HG03139 (cell line): ENCODE measurements around the gene LRRC63.
"Not testable (repeated sequence)": the region's sequence is repeated elsewhere in the genome, so short reads cannot be mapped to it uniquely, and the experiment has no call there.

Source experiments
- ATAC-seq: cut with Tn5 transposase; IDR thresholded peaks from one replicate; pipeline ENCODE4 v1.9.1; 2021; ENCODE audit not compliant: unreplicated experiment

Gene LRRC63

DNA sequence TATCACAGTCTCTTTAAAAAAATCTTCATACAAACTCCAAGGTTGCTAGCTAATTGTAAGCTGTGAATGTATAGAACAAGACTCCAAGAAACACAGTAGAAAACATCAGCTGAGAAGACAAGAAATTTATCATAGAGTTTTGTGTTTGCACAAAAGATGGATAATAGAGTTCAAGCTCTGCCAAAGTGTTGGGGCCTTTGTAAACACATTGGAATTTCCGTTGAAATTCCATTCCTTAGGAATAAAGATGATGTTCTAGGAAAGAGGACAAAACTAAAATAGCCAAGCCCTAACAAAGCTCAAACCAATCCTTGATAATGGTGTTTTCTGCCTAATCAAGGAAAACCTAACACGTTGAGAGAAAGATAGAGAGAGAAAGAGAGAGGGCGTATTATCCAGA is 20.6 kb downstream of the LRRC63 start:
- ATAC-seq = no peak

DNA sequence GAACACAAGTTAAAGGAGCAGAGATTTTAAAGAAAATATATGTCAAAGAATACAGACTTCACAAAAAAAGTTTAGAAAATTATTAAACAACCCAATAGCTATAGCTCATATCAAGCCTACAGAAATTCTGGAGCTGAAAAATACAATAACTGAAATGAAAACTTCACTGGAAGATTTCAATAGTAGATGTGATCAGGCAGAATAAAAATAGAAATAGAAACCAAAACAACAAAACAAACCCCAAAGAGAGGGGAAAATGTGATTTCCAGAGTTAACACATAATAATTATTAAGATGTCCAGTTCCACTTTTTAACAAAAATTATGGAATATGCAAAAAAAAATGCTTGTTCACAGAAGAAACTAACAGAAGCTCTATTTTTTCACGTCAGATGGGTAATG is 23.6 kb downstream of the LRRC63 start:
- ATAC-seq = no peak

DNA sequence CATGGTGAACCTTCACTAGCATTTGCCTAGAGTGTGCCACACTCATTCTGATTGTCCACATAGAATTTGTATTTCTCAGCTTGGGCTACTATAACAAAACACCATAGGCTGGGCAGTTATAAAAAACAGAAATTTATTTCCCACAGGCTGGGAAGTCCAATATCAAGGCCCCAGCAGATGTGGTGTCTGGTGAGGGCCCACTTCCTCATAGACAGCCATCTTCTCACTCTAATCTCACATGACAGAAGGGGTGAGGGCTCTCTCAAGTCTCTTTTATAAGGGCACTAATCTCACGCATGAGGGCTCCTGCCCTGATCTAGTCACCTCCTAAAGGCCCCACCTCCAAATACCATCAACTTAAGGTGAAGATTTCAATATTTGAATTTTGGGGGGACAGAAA is 53.6 kb downstream of the LRRC63 start:
- no peak for ATAC-seq

DNA sequence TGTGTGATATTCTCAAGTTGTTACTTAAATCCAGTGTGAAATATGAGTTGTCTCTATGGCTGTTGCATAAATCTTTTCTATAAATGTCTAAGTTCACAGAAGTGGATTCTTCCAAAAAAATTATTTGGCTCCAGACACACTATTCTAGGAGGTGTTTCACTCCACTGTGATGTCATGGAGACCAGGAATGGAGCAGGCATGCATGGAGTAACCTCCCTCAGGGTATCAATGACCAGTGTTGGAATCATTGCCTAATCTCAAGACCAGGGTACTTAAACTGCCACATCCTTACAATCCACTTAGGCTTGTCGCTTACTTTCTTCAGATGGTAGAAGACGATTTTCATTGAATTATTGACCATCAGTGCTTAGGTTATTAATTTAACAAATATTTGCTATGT is 55.4 kb downstream of the LRRC63 start:
- no peak for ATAC-seq

DNA sequence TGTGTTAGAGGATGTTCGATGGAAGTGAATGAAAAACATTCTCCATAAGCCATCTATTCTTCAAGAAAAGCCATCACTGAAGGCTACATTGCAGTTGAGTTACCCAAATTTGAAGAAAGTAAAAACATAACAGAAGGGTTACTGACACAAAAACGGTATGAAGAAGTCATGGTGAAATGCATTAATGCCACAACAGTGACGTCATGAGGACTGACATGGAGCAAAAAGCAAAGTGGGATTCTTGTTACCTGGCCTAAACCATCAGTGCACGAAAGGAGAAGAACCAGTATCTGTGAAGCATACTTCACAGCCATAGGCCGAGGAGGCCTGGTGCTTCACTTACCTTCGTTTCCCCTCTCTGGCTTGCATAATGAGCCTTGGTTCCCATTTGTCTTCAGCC is 58.7 kb downstream of the LRRC63 start:
- ATAC-seq = no peak

DNA sequence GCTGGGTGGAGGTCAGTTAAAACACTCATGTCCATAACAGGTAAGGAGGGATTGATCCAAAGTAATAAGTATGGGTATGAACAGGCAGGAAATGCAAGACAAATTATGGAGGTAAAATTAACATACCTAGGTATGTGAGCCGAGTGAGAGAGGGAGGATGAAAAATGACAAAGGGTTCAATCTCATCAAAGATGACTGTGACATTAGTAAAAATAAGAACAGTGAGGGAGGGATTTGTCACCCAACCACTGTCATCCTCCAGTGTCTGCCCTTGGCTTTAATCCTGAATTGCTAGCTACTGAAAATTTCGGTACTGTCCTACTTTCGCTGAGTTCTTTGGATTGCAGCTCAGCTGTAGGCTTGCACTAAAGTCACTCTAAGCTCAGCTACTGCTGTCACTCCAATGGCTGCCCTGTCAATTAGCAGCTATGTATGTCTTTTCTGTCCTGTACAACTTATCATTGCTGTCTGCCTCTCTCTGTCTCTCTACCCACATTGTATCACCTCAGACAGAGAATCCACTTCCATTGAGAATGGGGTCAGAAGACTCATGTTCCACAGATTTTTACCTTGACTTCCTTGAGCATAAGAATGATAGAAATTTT is 62.5 kb downstream of the LRRC63 start:
- no peak for ATAC-seq

DNA sequence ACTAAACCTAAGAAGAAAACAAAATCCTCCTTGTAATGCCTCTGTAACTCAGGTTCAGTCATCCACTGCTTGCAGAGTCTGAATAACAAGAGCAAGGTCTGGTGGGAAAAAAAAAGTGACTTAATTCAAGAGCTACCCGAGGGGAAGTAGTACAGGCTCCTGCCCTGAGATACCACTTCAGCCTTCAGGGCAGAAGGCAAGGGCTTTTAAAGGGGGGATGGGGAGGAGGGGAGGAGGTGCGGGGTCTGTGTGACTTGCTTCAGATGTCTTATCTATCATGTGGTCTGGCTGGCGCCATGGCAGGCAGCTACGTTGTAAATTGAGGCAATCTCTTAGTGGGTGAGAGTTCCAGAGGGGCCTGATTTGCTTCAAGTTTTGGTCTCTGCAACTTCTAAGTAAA is 66.7 kb downstream of the LRRC63 start:
- ATAC-seq = no peak

DNA sequence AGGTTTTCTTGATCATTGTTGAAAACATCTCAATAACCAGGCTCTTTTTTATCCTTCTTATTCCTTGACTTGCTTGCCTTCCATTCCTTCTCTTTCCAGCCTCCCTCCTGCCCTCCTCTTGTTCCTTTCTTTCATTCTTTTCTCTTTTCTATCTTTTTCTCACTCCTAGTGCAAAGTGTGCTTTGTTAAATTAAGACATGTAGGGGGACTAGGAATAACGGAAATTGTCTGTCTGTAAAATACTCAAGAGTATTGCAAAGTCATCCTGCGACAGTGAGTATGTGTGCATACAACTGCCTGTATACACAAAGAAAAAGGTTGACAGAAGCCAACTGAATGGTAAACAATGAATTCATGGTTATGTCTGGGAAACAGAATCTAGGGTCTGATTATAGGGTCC is 70.1 kb downstream of the LRRC63 start:
- no peak for ATAC-seq

DNA sequence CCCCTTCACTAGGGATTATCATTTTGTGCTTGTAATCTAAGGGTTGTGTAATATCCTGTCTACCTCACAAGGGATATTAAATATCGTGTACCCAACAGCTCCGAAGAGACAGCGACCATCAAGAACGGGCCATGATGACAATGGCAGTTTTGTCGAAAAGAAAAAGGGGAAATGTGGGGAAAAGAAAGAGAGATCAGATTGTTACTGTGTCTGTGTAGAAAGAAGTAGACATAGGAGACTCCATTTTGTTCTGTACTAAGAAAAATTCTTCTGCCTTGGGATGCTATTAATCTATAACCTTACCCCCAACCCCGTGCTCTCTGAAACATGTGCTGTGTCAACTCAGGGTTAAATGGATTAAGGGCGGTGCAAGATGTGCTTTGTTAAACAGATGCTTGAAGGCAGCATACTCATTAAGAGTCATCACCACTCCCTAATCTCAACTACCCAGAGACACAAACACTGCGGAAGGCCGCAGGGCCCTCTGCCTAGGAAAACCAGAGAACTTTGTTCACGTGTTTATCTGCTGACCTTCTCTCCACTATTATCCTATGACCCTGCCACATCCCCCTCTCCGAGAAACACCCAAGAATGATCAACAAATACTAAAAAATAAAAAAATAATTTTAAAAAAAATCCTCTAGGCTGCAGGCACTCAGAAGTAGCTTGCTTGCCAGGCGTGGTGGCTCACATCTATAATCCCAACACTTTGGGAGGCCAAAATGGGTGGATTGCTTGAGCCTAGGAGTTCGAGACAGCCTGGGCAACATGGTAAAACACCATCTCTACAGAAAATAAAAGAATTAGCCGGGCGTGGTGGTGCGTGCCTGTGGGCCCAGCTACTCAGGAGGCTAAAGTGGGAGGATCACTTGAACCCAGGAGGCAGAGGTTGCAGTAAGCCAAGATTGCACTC is 72.4 kb downstream of the LRRC63 start:
- ATAC-seq = not testable (repeated sequence)

DNA sequence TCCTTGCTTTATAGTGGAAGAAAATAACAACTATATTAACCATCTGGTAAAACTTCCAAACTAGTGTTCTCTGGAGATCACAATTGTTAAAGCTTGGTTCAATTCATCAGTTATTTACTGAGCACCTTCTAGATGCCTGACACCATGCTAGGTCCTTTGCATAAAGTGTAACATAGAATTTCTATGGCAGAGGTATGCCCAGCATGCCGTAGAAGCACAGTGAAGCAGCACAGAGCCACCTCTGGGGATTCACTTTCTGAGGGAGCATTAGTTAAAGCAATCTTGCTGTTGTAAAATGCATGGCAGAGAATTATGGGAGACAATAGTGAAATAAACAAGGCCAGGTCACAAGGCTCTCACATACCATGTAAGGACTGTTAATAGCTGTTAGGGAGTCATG is 75.2 kb downstream of the LRRC63 start:
- ATAC-seq = no peak

DNA sequence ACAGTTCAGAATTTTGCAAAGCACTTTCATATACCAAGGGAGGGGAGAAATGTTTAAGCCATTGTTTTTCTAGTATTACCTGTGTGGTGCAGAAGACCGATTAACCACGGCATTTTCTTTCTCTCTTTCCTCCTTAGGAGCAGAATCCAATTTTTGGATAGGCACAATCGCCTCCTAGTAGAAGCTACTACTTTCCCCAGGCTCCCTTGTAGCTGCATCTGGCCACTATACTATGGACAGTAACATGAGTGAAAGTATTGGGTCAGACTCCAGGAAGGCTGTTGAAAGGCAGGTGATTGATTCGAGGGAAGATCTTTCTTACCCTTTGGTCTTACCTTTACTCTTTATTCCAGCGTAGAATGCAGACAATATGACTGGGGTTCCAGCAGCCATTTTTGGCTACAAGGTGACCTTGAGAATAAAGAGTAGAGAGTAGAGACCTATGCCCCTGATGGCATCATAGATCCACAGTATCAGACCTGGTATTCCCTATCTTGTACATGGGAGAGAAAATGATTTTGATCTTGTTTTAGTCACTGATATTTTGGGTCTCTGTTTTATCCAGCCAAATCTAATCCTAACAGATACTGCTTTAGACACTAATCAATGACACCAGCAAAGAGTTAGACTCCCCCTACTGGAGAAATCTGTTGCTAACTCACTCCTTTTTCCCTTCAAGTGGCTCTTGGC is 77.0 kb downstream of the LRRC63 start:
- no peak for ATAC-seq

DNA sequence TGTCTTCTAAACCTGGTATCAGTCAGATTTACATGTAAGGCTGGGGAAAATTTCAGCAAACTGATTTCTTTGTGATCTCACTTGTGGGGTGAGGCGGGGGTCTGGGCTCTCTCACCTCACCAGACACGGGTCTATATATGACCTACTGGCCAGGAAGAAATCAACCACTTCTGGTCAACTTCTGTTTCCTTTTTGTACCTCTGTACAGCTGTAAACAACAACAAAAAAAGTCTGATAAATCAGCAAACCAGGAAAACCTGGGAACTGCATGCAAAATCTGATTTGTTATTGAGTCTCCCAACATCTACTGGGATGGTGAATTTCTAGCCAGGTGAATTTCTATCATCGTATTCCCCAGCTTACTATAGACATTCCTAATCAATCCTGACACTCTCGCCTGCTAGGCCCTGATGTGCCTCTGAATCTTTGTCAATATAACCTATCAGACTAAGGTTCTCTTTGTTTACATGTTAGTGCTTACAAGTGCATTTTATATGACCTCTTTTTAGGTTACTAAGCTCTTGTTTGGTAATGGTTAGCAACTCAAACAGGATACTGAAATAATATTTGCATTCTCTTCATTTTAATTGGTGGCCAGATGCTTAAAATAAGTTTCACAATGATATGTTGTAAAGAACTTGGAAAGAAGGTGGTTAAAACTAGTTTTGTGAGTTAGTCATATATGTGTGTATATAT is 77.7 kb downstream of the LRRC63 start:
- ATAC-seq = no peak

DNA sequence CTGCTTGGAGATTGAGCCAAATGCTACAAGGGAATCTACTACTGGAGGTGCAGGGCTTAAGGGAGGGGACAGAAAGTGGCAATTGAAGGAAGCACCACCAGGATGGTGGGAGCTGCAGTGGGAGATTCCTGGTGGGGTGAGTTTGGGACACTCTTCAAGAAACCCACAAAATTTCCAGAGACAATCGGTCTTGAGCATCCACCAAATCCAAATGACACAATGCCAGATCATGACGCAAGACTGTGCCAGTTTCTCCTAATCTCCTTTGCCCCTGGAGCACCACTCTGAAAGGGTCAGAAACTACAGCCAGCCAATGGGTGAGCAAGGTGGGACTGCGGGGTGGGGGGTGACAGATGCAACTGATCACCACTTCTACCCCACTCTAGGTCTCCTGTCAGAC is 78.7 kb downstream of the LRRC63 start:
- no peak for ATAC-seq

DNA sequence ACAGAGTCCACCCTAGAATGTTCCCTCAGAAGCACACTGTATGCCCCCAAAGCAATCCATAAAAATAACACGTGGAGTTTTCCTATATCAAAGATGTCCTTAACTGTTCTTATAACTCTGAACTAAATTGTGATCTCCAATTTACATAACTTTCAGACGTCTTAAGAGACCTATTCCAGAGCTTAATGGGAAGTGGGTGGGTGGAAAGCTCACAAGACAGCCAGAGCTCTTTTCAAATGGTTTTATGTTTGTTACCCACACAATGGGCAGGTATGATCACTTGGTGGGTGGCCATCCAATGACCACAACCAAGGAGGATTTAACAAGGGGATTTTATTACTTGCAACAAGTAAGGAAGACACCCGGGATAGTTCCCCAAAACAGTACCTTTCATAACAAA is 81.7 kb downstream of the LRRC63 start:
- no peak for ATAC-seq

DNA sequence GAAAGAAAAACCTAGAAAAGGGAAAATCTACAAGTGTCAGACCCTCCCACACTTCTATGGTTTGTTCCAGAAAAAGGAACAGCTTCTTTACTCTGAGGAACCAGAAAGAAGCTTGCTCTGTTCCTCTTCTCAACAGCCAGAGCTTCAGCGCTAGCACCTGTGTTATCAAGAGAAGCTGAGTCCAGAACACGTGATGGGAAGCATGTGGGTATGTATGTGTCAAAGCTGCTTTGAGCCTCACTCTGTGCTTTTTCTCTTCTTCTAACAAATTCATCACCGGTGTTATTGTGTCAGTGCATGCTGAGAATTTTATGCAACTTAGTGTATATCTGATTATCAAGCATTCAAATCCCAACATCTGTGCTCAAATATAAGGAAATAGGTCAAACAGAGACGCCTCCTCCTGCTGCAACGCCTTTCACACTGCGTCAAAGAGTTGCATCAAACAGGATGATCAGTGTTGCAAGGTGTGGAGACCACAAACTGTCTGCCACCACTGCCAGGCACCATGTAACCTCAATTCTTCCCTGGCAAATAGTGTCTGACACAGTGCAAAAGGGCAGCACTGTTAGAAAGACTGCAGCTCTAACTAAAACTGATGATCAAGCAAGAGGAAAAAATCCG is 83.9 kb downstream of the LRRC63 start:
- ATAC-seq = peak; percentile 71

DNA sequence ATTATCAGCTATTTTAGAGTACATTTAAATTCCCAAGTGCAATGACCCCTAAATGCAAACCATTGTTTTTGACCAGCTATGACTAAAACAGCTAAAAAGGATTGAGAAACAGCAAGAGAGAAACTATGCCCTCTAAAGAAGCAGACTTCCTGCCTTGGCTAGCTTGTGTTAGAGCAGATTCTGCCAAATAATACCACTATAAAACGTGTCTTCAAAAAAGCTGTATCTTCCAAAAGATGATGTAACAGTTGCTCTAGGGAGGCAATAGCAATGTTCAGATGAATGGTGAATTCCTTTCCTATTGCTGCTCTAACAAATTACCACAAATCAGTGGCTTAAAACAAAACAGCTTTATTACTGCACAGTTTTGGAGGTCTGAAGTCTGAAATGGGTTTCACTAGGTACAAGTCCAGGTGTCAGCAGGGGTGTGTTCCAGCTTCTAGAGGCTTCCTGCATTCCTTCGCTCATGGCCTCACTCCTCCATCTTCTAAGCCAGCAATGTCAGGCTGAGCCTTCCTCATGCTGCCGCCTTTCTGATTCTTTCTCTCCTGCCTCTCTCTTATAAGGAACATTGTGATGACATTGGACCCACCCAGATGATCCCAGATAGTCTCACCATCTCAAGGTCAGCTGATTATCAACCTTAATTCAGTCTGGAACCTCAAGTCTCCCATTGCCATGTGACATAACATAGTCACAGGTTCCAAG is 84.5 kb downstream of the LRRC63 start:
- no peak for ATAC-seq

DNA sequence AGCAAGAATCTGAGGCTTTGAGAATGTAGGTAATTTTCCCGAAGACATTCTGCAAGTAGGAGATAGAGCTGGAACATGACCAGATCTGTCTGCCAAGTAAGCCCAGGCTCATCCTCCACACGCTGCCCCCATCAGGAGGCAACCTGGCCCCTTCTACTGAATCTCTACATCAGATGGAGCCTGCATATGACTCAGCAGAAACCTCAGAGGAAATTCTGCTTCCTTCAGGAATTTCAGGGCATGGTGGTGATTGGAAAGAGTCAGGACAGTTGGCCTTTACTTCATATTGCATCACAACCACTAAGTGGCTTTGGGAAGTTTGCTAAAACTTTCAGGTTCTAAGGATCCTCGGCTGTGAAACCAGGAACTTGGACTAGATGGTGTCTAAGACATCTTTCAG is 85.2 kb downstream of the LRRC63 start:
- no peak for ATAC-seq

DNA sequence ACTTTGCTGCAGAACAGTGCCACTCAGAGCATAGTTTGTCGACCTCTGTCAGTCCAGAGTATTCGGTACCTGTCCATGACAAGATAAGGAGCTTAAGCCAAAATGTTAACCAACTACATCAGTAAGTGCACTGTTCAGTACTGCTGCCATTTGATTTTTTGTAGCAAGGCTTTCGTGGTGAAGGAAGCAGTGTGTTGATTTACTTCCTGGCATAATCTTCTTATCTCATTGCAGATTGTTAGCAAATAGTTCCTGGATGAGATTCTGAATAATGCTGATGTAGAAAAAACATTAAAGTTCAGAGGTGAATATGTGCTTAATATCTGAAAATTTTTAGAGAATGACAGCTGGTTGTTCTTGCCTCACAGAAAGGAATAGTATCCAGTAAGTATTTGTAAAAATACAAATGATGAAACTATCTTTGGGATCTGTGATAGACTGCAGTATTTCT is 85.7 kb downstream of the LRRC63 start:
- ATAC-seq = no peak

DNA sequence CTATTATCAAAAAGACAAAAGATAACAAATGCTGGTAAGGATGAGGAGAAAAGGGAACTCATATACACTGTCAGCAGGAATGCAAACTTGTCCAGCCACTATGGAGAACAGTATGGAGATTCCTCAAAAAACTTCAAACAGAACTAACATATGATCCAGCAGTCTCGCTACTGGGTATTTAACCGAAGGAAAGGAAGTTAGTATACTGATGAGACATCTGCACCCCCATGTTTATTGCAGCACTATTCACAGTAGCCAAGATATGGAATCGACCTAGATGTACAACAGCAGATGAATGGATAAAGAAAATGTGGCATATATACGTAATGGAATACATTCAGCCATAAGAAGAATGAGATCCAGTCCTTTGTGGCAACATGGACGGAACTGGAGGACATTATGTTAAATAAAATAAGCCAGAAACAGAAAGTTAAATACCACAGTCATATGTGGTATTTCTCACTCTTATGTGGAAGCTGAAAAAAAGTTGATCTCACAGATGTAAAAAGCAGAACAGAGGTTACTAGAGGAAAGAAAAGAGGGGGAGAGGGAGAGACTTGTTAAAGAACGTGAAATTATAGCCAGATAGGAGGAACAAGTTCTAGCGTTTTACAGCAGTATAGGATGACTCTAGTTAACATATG is 92.1 kb downstream of the LRRC63 start:
- no peak for ATAC-seq

DNA sequence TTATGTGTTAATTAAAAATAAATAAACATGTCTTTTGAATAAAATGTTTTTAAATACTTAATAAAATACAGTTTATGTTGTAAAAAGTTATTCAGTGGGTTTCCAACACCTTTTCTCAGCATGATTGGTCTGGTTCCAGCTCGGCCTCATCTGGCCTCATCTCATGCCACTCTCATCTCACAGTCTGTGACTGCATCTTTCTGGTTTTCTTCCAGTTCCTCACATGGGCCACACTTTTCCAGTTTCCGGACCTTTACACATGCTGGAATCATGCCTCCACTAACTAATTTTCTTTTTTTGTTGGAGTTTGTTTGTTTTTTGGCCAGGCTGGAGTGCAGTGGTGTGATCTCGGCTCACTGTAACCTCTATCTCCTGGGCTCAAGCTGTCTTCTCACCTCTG is 92.8 kb downstream of the LRRC63 start:
- ATAC-seq = no peak
